Keratinocyte (primary cell): ENCODE results near the gene TRMT2B. TPM values are rescaled to one million over a fixed set of nuclear protein-coding genes. Genes with fewer than 3 reads are reported as not detected.

Experiments
- DNase-seq: peaks from one replicate; pipeline ENCODE4 v3.0.0-alpha.2; 2011; ENCODE audit warnings: low read depth, missing footprints, low spot score
- FAIRE-seq: peaks from 2 replicates; lab custom pipeline; 2011; peaks lifted over from hg19 to GRCh38; lab: Jason Lieb, UNC
- H2AFZ ChIP-seq: 2 replicates; pipeline ENCODE4 v1.6.0; 2012; ENCODE audit warnings: low read length, control low read depth, inconsistent platforms; ENCODE audit not compliant: control insufficient read depth
- H3K27ac ChIP-seq: 2 replicates; pipeline ENCODE4 v1.5.1; 2011; ENCODE audit warnings: low read length; ENCODE audit not compliant: control insufficient read depth, insufficient read depth
- H3K27me3 ChIP-seq: 3 replicates; pipeline ENCODE4 v1.6.0; 2011; ENCODE audit warnings: low read length; ENCODE audit not compliant: control insufficient read depth, insufficient read depth; ENCODE audit errors: extremely low read depth
- H3K36me3 ChIP-seq, 2 experiments: 2 replicates in 1 of 2; 3 replicates in 1 of 2; pipeline ENCODE4 v1.5.1; 2011; ENCODE audit warnings: low read length in 2 of 2, mild to moderate bottlenecking in 1 of 2; ENCODE audit not compliant: control insufficient read depth in 2 of 2, insufficient read depth in 2 of 2; ENCODE audit errors: extremely low read depth in 1 of 2
- H3K4me1 ChIP-seq: 3 replicates; pipeline ENCODE4 v1.5.1; 2011; ENCODE audit warnings: low read length; ENCODE audit not compliant: control insufficient read depth, insufficient read depth; ENCODE audit errors: extremely low read depth
- H3K4me2 ChIP-seq: 3 replicates; pipeline ENCODE4 v1.6.0; 2011; ENCODE audit warnings: low read depth, low read length; ENCODE audit not compliant: control insufficient read depth, insufficient read depth; ENCODE audit errors: extremely low read depth
- H3K4me3 ChIP-seq, 3 experiments: fragments of 200-600 bp in 1 of 3; sonication (generic) in 1 of 3; 2 replicates in 2 of 3; 3 replicates in 1 of 3; pipeline ENCODE4 v1.5.1; 2011 to 2016; ENCODE audit warnings: low read length in 3 of 3, mild to moderate bottlenecking in 3 of 3, control low read depth in 2 of 3, inconsistent platforms in 1 of 3, low read depth in 1 of 3, mixed read lengths in 1 of 3, mixed run types in 1 of 3, moderate library complexity in 1 of 3; ENCODE audit not compliant: control insufficient read depth in 2 of 3, insufficient read depth in 2 of 3; ENCODE audit errors: extremely low read depth in 1 of 3
- H3K79me2 ChIP-seq: 2 replicates; pipeline ENCODE4 v1.6.0; 2012; ENCODE audit warnings: low read length; ENCODE audit not compliant: control insufficient read depth, insufficient read depth
- H3K9ac ChIP-seq: 3 replicates; pipeline ENCODE4 v1.6.0; 2011; ENCODE audit warnings: low read length; ENCODE audit not compliant: control insufficient read depth, insufficient read depth; ENCODE audit errors: extremely low read depth
- H3K9me1 ChIP-seq: 3 replicates; pipeline ENCODE4 v1.6.0; 2011; ENCODE audit warnings: low read length; ENCODE audit not compliant: control insufficient read depth, insufficient read depth; ENCODE audit errors: extremely low read depth
- H3K9me3 ChIP-seq: 2 replicates; pipeline ENCODE4 v1.5.1; 2012; ENCODE audit warnings: low read depth, low read length; ENCODE audit not compliant: control insufficient read depth
- H4K20me1 ChIP-seq: 3 replicates; pipeline ENCODE4 v1.6.0; 2011; ENCODE audit warnings: low read length; ENCODE audit not compliant: control insufficient read depth, insufficient read depth; ENCODE audit errors: extremely low read depth
- CTCF ChIP-seq, 3 experiments: IDR thresholded peaks in 1 of 3; conservative IDR thresholded peaks in 1 of 3; optimal IDR thresholded peaks in 1 of 3; 2 replicates in 2 of 3; 3 replicates in 1 of 3; pipeline versions ENCODE3 to v1.5.1; 2011; ENCODE audit warnings: low read length in 3 of 3, mild to moderate bottlenecking in 3 of 3, moderate library complexity in 2 of 3, control low read depth in 1 of 3, inconsistent platforms in 1 of 3; ENCODE audit not compliant: insufficient read depth in 2 of 3; ENCODE audit errors: extremely low read depth in 1 of 3
- EZH2 ChIP-seq: IDR thresholded peaks from one replicate; pipeline ENCODE4 v1.6.1; 2012; ENCODE audit warnings: inconsistent platforms, mild to moderate bottlenecking, low read length, moderate library complexity
- dilution Hi-C: fragments of 300-500 bp; cut with MboI; formaldehyde crosslinking; loops from one replicate; pipeline ENCODE4 v1.7.0; 2020; ENCODE audit warnings: low sequenced_read_pairs; ENCODE audit not compliant: extremely low pct_ligation_motif_present
- polyA plus RNA-seq, 5 experiments: library from polyadenylated mRNA; depleted of rRNA in 3 of 5; stranded (reverse) in 3 of 5; stranded (forward) in 1 of 5; unstranded in 1 of 5; fragments of >200 nt; gene quantifications; 1 replicate in 1 of 5; 2 replicates in 3 of 5; 3 replicates in 1 of 5; pipeline versions ENCODE4 v1.2.1 to v1.2.3, GENCODE V29; 2011 to 2012; ENCODE audit warnings: missing spikeins in 2 of 5, low read depth in 1 of 5, low replicate concordance in 1 of 5

Gene TRMT2B
- polyA plus RNA-seq, 1 donor (not counting 4 experiments of a cell fraction or from before 2014, with no cell fraction given) = 12.1 TPM

GRCh38 chrX:100969408-100969807, 82.5 kb downstream of the TRMT2B start, which contains the start of gene ARL13A:
TSS of gene ARL13A (plus strand) at chrX:100969708. CDS start at chrX:100973690, 3,982 bp downstream.
- TF ChIP-seq CTCF (optimal IDR thresholded peaks at IDR 0.05 in 1 of 3, IDR thresholded peaks at IDR 0.05 in 1 of 3, conservative IDR thresholded peaks at IDR 0.05 in 1 of 3; ENCODE audit: extremely low read depth in 1 of 3, insufficient read depth in 2 of 3, low read length in 3 of 3) = no peak
- no peak for TF ChIP-seq EZH2
- Histone ChIP-seq H3K27me3 (no peaks in the 10 kb centered on the region), H3K9ac (no peak within 1 kb of the TSS), H3K4me2 (no peak within 1 kb of the TSS), H3K79me2 (no peaks in the 10 kb centered on the region), H3K9me1 (no peaks in the 10 kb centered on the region), H3K4me3 (no peak within 1 kb of the TSS), H2AFZ (no peak within 1 kb of the TSS), H3K9me3 (no peaks in the 10 kb centered on the region), H3K27ac (no peak within 1 kb of the TSS), H4K20me1 (no peaks in the 10 kb centered on the region), H3K36me3 (no peaks in the 10 kb centered on the region), H3K4me1 (no peaks in the 10 kb centered on the region)
- FAIRE-seq (no peak), DNase-seq (no peak)
- dilution Hi-C loops = no loop called here

- H2AFZ ChIP-seq = no peak overlapping the region
- no peak for TF ChIP-seq CTCF (optimal IDR thresholded peaks at IDR 0.05 in 1 of 3, IDR thresholded peaks at IDR 0.05 in 1 of 3, conservative IDR thresholded peaks at IDR 0.05 in 1 of 3; ENCODE audit: extremely low read depth in 1 of 3, insufficient read depth in 2 of 3, low read length in 3 of 3)
- dilution Hi-C loops = no loop called here
These were observed 87.5 kb downstream of the TRMT2B start for GRCh38 chrX:100964362-100964761.

More at GRCh38 chrX:100964362-100964761, 87.5 kb downstream of the TRMT2B start:
- FAIRE-seq = no peak
- Histone ChIP-seq H3K27me3 (no peaks in the 10 kb centered on the region), H3K36me3 (no peaks in the 10 kb centered on the region), H3K9me3 (no peaks in the 10 kb centered on the region), H3K4me3 (no peak overlapping the region), H3K27ac (no peak overlapping the region), H3K9me1 (no peaks in the 10 kb centered on the region), H4K20me1 (no peaks in the 10 kb centered on the region), H3K9ac (no peak overlapping the region), H3K79me2 (no peaks in the 10 kb centered on the region), H3K4me2 (no peak overlapping the region), H3K4me1 (no peaks in the 10 kb centered on the region)
- no peak for DNase-seq
